Measurements from ENCODE around the gene ADAMTS3. TPM values are rescaled to one million over a fixed set of nuclear protein-coding genes. Genes with fewer than 3 reads are reported as not detected.

The ADAMTS3 gene
- total RNA-seq, 1 experiment from 2014 or later = 0.39 TPM

GRCh38 chr4:72500214-72500613 is 68.8 kb downstream of the ADAMTS3 start:
- no peaks in the 10 kb centered on the region for H3K27me3 ChIP-seq (ENCODE audit: control insufficient read depth, insufficient read depth, low read length)
- intact Hi-C loops (cut with micrococcal nuclease; ENCODE audit: unreplicated experiment) = loop anchor here (10.0 kb wide), 1 partner anchor 205 kb away; no protein-coding TSS in a partner anchor
- BruUV-seq (replicated peaks) = no TSS peak
- ChIA-PET CTCF (no interaction called here), POLR2A (no interaction called here)
- no peaks in the 10 kb centered on the region for H3K4me1 ChIP-seq (ENCODE audit: control insufficient read depth, insufficient read depth, low read length)
- TF ChIP-seq POLR2AphosphoS5 (IDR thresholded peaks at IDR 0.05; ENCODE audit: low read depth, low read length) = no peak
- no peak for TF ChIP-seq CTCF (IDR thresholded peaks at IDR 0.05)
- no peak for TF ChIP-seq REST (IDR thresholded peaks at IDR 0.05; ENCODE audit: insufficient read depth in 1 of 2, low read depth in 2 of 2, low read length in 1 of 2)
- TF ChIP-seq SIN3A (IDR thresholded peaks at IDR 0.05; ENCODE audit: borderline replicate concordance, insufficient read depth, low read depth, low read length) = no peak
- no peak for TF ChIP-seq TCF7L2 (IDR thresholded peaks at IDR 0.05; ENCODE audit: low read depth, low read length)
- H3K36me3 ChIP-seq (ENCODE audit: control insufficient read depth, insufficient read depth, low read length) = no peaks in the 10 kb centered on the region
- ATAC-seq (no peak), DNase-seq (ENCODE audit: low read depth, low spot score) (no peak)
- in situ Hi-C loops (cut with HindIII; ENCODE audit: low pct_unique_long_range_greater_than_20kb, low sequenced_read_pairs) = no loop called here
- no peak overlapping the region for H3K4me3 ChIP-seq (ENCODE audit: low read depth in 2 of 2, low read length in 2 of 2)
- no peak overlapping the region for H3K27ac ChIP-seq (ENCODE audit: low read length)
- H3K9me3 ChIP-seq (ENCODE audit: control insufficient read depth, insufficient read depth, low read depth, low read length) = no peaks in the 10 kb centered on the region

- no peak for ATAC-seq
- no peaks in the 10 kb centered on the region for H3K36me3 ChIP-seq (ENCODE audit: control insufficient read depth, insufficient read depth, low read length)
- TF ChIP-seq SIN3A (IDR thresholded peaks at IDR 0.05; ENCODE audit: borderline replicate concordance, insufficient read depth, low read depth, low read length) (no peak), REST (IDR thresholded peaks at IDR 0.05; ENCODE audit: insufficient read depth in 1 of 2, low read depth in 2 of 2, low read length in 1 of 2) (no peak), POLR2AphosphoS5 (IDR thresholded peaks at IDR 0.05; ENCODE audit: low read depth, low read length) (no peak), CTCF (IDR thresholded peaks at IDR 0.05) (no peak), TCF7L2 (IDR thresholded peaks at IDR 0.05; ENCODE audit: low read depth, low read length) (no peak)
- no peaks in the 10 kb centered on the region for H3K4me1 ChIP-seq (ENCODE audit: control insufficient read depth, insufficient read depth, low read length)
- no peak for DNase-seq (ENCODE audit: low read depth, low spot score)
- no peaks in the 10 kb centered on the region for H3K9me3 ChIP-seq (ENCODE audit: control insufficient read depth, insufficient read depth, low read depth, low read length)
- in situ Hi-C loops (cut with HindIII; ENCODE audit: low pct_unique_long_range_greater_than_20kb, low sequenced_read_pairs) = no loop called here
- intact Hi-C loops (cut with micrococcal nuclease; ENCODE audit: unreplicated experiment) = no loop called here
- no peak overlapping the region for H3K27ac ChIP-seq (ENCODE audit: low read length)
- BruUV-seq (replicated peaks) = no TSS peak
- H3K4me3 ChIP-seq (ENCODE audit: low read depth in 2 of 2, low read length in 2 of 2) = no peak overlapping the region
- H3K27me3 ChIP-seq (ENCODE audit: control insufficient read depth, insufficient read depth, low read length) = no peaks in the 10 kb centered on the region
- CTCF ChIA-PET = no interaction called here
- POLR2A ChIA-PET = no interaction called here
Measured at GRCh38 chr4:72496119-72496518, 72.9 kb downstream of the ADAMTS3 start.

Measured in Panc1 (cell line).